ENCODE measurements around the gene VIL1.

VIL1 gene

DNA sequence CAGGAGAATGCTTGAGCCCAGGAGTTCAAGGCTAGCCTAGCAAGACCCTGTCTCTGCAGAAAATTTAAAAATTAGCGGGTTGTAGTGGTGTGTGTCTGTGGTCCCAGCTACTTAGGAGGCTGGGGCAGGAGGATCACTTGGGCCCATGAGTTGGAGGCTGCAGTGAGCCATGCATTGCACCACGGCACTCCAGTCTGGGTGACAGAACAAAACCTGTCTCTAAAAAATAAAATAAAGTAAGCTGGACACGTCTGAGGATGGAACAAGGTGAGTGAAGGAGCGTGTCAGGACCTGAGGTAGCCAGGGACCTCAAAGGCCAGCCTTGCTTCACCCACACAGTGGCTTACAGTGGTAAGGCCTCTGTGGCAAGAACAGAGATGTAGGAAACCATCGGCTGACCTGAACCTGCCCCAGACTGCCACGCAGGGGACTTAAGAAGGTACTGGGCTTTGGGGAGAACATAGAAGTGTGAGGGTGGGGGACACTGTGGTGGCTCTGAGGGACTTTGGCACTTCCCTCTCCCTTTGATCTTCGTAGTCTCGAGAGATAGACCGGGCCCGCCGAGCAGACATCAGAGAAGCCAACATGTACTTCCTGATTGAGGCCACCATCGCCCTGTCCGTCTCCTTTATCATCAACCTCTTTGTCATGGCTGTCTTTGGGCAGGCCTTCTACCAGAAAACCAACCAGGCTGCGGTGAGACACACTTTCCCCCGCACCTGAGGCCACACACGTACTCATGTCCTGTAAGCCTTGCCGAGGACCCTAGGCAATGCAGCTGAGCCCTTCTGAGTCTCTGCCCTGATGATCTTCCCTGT lies 29.4 kb upstream of the VIL1 start:
- TF ChIP-seq REST (IDR thresholded peaks at IDR 0.05; ENCODE audit: low read depth): no peak
- TF ChIP-seq NFIC (IDR thresholded peaks at IDR 0.05): no peak
- TF ChIP-seq RAD21 (IDR thresholded peaks at IDR 0.05; ENCODE audit: low read depth): no peak
- TF ChIP-seq FOXM1 (IDR thresholded peaks at IDR 0.05; ENCODE audit: borderline replicate concordance, low read depth): no peak
- no peak for TF ChIP-seq CEBPB (IDR thresholded peaks at IDR 0.05)
- TF ChIP-seq EP300 (IDR thresholded peaks at IDR 0.05; ENCODE audit: borderline replicate concordance): no peak
- no peak for TF ChIP-seq ZBTB7A (IDR thresholded peaks at IDR 0.05; ENCODE audit: low read depth)

DNA sequence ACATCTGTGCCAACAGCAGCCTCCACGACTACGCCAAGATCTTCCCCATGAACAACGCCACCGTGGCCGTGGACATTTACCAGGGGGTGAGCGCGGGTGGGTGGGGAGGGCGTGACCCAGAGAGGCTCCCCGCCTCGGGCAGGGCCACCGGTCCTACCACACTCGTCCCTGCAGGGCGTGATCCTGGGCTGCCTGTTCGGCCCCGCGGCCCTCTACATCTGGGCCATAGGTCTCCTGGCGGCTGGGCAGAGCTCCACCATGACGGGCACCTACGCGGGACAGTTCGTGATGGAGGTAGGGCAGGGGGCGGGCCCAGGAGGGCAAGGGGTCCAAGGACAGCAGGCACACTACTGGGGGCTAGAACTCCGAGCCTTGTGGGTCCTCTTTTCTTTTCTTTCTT lies 27.7 kb upstream of the VIL1 start:
- no peak for TF ChIP-seq TAF1 (IDR thresholded peaks at IDR 0.05; ENCODE audit: low read depth)
- TF ChIP-seq FOXM1 (IDR thresholded peaks at IDR 0.05; ENCODE audit: borderline replicate concordance, low read depth): no peak
- TF ChIP-seq, protein P1, sequence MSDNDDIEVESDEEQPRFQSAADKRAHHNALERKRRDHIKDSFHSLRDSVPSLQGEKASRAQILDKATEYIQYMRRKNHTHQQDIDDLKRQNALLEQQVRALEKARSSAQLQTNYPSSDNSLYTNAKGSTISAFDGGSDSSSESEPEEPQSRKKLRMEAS (IDR thresholded peaks at IDR 0.05): no peak
- TF ChIP-seq EGR1 (IDR thresholded peaks at IDR 0.05): no peak
- TF ChIP-seq TCF12 (IDR thresholded peaks at IDR 0.05; ENCODE audit: low read depth): no peak
- no peak for TF ChIP-seq CEBPB (IDR thresholded peaks at IDR 0.05)
- TF ChIP-seq YY1 (IDR thresholded peaks at IDR 0.05; ENCODE audit: low read depth): no peak
- no peak for TF ChIP-seq ZBTB7A (IDR thresholded peaks at IDR 0.05; ENCODE audit: low read depth)
- no peak for TF ChIP-seq TEAD4 (IDR thresholded peaks at IDR 0.05)
- TF ChIP-seq EP300 (IDR thresholded peaks at IDR 0.05; ENCODE audit: borderline replicate concordance): no peak
- no peak for TF ChIP-seq REST (IDR thresholded peaks at IDR 0.05; ENCODE audit: low read depth)
- TF ChIP-seq CREB1 (IDR thresholded peaks at IDR 0.05; ENCODE audit: low read depth): no peak
- TF ChIP-seq, protein P2, sequence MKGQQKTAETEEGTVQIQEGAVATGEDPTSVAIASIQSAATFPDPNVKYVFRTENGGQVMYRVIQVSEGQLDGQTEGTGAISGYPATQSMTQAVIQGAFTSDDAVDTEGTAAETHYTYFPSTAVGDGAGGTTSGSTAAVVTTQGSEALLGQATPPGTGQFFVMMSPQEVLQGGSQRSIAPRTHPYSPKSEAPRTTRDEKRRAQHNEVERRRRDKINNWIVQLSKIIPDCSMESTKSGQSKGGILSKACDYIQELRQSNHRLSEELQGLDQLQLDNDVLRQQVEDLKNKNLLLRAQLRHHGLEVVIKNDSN (IDR thresholded peaks at IDR 0.05): no peak
- TF ChIP-seq NFIC (IDR thresholded peaks at IDR 0.05): no peak
- no peak for TF ChIP-seq RAD21 (IDR thresholded peaks at IDR 0.05; ENCODE audit: low read depth)

DNA sequence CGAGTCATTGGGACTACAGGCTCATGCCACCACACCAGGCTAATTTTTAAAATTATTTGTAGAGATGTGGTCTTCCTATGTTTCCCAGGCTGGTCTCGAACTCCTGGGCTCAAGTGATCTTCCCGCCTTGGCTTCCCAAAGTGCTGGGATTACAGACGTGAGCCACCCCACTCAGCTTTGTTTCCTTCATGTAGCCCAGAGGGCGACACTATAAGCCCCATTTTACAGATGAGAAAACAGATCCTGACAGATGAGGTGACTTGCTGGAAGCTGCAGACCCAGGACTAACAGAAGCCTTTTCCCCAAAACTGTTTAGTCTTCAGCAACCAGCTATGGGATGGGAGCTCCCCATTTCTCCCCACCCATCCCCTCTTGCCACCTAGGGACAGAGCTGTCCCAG lies 26.5 kb upstream of the VIL1 start:
- TF ChIP-seq YY1 (IDR thresholded peaks at IDR 0.05; ENCODE audit: low read depth) (no peak), NFIC (IDR thresholded peaks at IDR 0.05) (no peak), ZBTB7A (IDR thresholded peaks at IDR 0.05; ENCODE audit: low read depth) (no peak), REST (IDR thresholded peaks at IDR 0.05; ENCODE audit: low read depth) (no peak), EP300 (IDR thresholded peaks at IDR 0.05; ENCODE audit: borderline replicate concordance) (no peak), CEBPB (IDR thresholded peaks at IDR 0.05) (no peak), FOXM1 (IDR thresholded peaks at IDR 0.05; ENCODE audit: borderline replicate concordance, low read depth) (no peak), TCF12 (IDR thresholded peaks at IDR 0.05; ENCODE audit: low read depth) (no peak), TAF1 (IDR thresholded peaks at IDR 0.05; ENCODE audit: low read depth) (no peak), EGR1 (IDR thresholded peaks at IDR 0.05) (no peak), CREB1 (IDR thresholded peaks at IDR 0.05; ENCODE audit: low read depth) (no peak), RAD21 (IDR thresholded peaks at IDR 0.05; ENCODE audit: low read depth) (no peak)
- TF ChIP-seq, protein P2 (IDR thresholded peaks at IDR 0.05): no peak
- TF ChIP-seq, protein P1 (IDR thresholded peaks at IDR 0.05): no peak

DNA sequence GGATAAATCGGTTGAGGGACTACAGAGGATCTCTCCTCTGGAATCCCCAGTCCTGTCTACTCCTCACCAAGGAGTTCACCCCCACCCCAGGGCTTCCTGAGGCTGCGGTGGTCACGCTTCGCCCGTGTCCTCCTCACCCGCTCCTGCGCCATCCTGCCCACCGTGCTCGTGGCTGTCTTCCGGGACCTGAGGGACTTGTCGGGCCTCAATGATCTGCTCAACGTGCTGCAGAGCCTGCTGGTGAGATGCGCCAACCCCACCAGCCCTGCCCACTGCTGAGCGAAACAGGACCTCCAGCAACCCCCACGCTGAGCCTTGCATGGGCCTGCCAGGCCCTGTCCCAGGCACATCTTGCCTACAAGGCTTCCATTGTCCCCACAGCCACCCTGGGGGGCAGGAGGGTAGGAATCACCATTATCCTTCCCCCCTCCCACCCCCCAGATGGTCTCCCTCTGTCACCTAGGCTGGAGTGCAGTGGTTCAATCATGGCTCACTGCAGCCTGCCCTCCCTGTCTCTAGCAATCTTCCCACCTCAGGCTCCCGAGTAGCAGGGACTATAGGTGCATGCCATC lies 25.9 kb upstream of the VIL1 start:
- TF ChIP-seq CEBPB (IDR thresholded peaks at IDR 0.05) (no peak), RAD21 (IDR thresholded peaks at IDR 0.05; ENCODE audit: low read depth) (no peak), TCF12 (IDR thresholded peaks at IDR 0.05; ENCODE audit: low read depth) (no peak), EP300 (IDR thresholded peaks at IDR 0.05; ENCODE audit: borderline replicate concordance) (no peak), TEAD4 (IDR thresholded peaks at IDR 0.05) (no peak), FOXM1 (IDR thresholded peaks at IDR 0.05; ENCODE audit: borderline replicate concordance, low read depth) (no peak), REST (IDR thresholded peaks at IDR 0.05; ENCODE audit: low read depth) (no peak), YY1 (IDR thresholded peaks at IDR 0.05; ENCODE audit: low read depth) (no peak), NFIC (IDR thresholded peaks at IDR 0.05) (no peak), ZBTB7A (IDR thresholded peaks at IDR 0.05; ENCODE audit: low read depth) (no peak), EGR1 (IDR thresholded peaks at IDR 0.05) (no peak), CREB1 (IDR thresholded peaks at IDR 0.05; ENCODE audit: low read depth) (no peak), TAF1 (IDR thresholded peaks at IDR 0.05; ENCODE audit: low read depth) (no peak)
- TF ChIP-seq, protein P1 (IDR thresholded peaks at IDR 0.05): no peak
- TF ChIP-seq, protein P2 (IDR thresholded peaks at IDR 0.05): no peak

All from Ishikawa (cell line).